Thymus (tissue), 11 donors: ENCODE results near the gene OR6C3. TPM values are rescaled to one million over a fixed set of nuclear protein-coding genes. Genes with fewer than 3 reads are reported as not detected.

Experiments used
- DNase-seq, 9 donors: peaks; one replicate each; pipeline ENCODE4 v3.0.0-alpha.2; 2013; ENCODE audit warnings: low spot score in 9 of 9, low read depth in 6 of 9, missing footprints in 1 of 9
- H3K27ac ChIP-seq, 2 donors: one replicate each; pipeline ENCODE4 v1.5.1; 2013; ENCODE audit warnings: control low read depth in 1 of 2, low read depth in 1 of 2, low read length in 1 of 2, mild to moderate bottlenecking in 1 of 2, moderate library complexity in 1 of 2
- H3K27me3 ChIP-seq, 2 donors: one replicate each; pipeline ENCODE4 v1.5.1; 2013; ENCODE audit warnings: low read length in 1 of 2; ENCODE audit not compliant: control insufficient read depth in 2 of 2, insufficient read depth in 1 of 2
- H3K36me3 ChIP-seq, 2 donors: one replicate each; pipeline ENCODE4 v1.5.1; 2013; ENCODE audit warnings: low read length in 1 of 2, mild to moderate bottlenecking in 1 of 2, moderate library complexity in 1 of 2; ENCODE audit not compliant: control insufficient read depth in 2 of 2, insufficient read depth in 2 of 2
- H3K4me1 ChIP-seq, 2 donors: one replicate each; pipeline ENCODE4 v1.5.1; 2013; ENCODE audit warnings: low read length in 2 of 2; ENCODE audit not compliant: control insufficient read depth in 2 of 2, insufficient read depth in 2 of 2
- H3K4me3 ChIP-seq, 2 donors: one replicate each; pipeline ENCODE4 v1.5.1; 2013; ENCODE audit warnings: low read length in 2 of 2, control low read depth in 1 of 2, mild to moderate bottlenecking in 1 of 2
- H3K9me3 ChIP-seq, 2 donors: one replicate each; pipeline ENCODE4 v1.5.1; 2013; ENCODE audit warnings: low read length in 1 of 2, mild to moderate bottlenecking in 1 of 2; ENCODE audit not compliant: control insufficient read depth in 2 of 2, insufficient read depth in 1 of 2
- WGBS: extraction: QIAGEN DNeasy Blood & Tissue Kit; methylation state at CpG from one replicate; pipeline ENCODE4 v1.1.7; 2013; 5-methylcytosine and 5-hydroxymethylcytosine counted together
- polyA plus RNA-seq: library from polyadenylated mRNA; stranded (reverse); fragments of 200-250 nt; gene quantifications from one replicate; pipeline ENCODE4 v1.2.3, GENCODE V29; 2013
- total RNA-seq: library from RNA; stranded (reverse); fragments of 120-200 nt; gene quantifications from one replicate; pipeline ENCODE4 v1.2.4, GENCODE V29; 2013
- donor health status: healthy.

OR6C3 gene
- total and polyA plus RNA-seq, 2 donors, result not detected

- no peaks in the 10 kb centered on the region for H3K4me1 ChIP-seq
- no peak within 1 kb of the TSS for H3K4me3 ChIP-seq
- H3K36me3 ChIP-seq, result no peaks in the 10 kb centered on the region
- H3K27me3 ChIP-seq, result no peaks in the 10 kb centered on the region
- 92% methylated on average over 4 of the region's 4 CpGs for WGBS
- H3K9me3 ChIP-seq, result no peaks in the 10 kb centered on the region
- no peak for DNase-seq
- no peak within 1 kb of the TSS for H3K27ac ChIP-seq
These were observed 32.1 kb downstream of the OR6C3 start, which contains the start of gene OR6C75 for GRCh38 chr12:55362675-55363074. TSS of gene OR6C75 (plus strand) at chr12:55362975. CDS start at chr12:55365111, 2,136 bp downstream.

- no peaks in the 10 kb centered on the region for H3K9me3 ChIP-seq
- H3K27me3 ChIP-seq, result no peaks in the 10 kb centered on the region
- no peak overlapping the region for H3K4me3 ChIP-seq
- WGBS, result 87% methylated on average over 3 of the region's 3 CpGs
- H3K27ac ChIP-seq, result no peak overlapping the region
- no peaks in the 10 kb centered on the region for H3K36me3 ChIP-seq
- H3K4me1 ChIP-seq, result no peaks in the 10 kb centered on the region
- no peak for DNase-seq
These were observed 34.5 kb downstream of the OR6C3 start for GRCh38 chr12:55365086-55365485.

- Histone ChIP-seq H3K4me1 (no peaks in the 10 kb centered on the region), H3K27me3 (no peaks in the 10 kb centered on the region), H3K27ac (no peak overlapping the region), H3K36me3 (no peaks in the 10 kb centered on the region), H3K9me3 (no peaks in the 10 kb centered on the region), H3K4me3 (no peak overlapping the region)
- DNase-seq, result no peak
- 82% methylated on average over 4 of the region's 4 CpGs for WGBS
These were observed 42.0 kb downstream of the OR6C3 start for GRCh38 chr12:55372521-55372920.

Other genes starting within 250 kb of the OR6C3 start
- gene OR9K2, start 204.3 kb upstream of the OR6C3 start, total RNA-seq, result not detected
- not detected for gene OR9K2, start 204.3 kb upstream of the OR6C3 start, polyA plus RNA-seq
- not detected for gene OR10A7, start 109.7 kb upstream of the OR6C3 start, total RNA-seq
- gene OR10A7, start 109.7 kb upstream of the OR6C3 start, polyA plus RNA-seq, result not detected
- not detected for gene OR6C74, start 86.1 kb upstream of the OR6C3 start, total RNA-seq
- gene OR6C74, start 86.1 kb upstream of the OR6C3 start, polyA plus RNA-seq, result not detected
- not detected for gene OR6C6, start 34.2 kb upstream of the OR6C3 start, total RNA-seq
- not detected for gene OR6C6, start 34.2 kb upstream of the OR6C3 start, polyA plus RNA-seq
- not detected for gene OR6C1, start 16.4 kb upstream of the OR6C3 start, total RNA-seq
- not detected for gene OR6C1, start 16.4 kb upstream of the OR6C3 start, polyA plus RNA-seq
- gene OR6C75, start 32.2 kb downstream of the OR6C3 start, total RNA-seq, result not detected
- gene OR6C75, start 32.2 kb downstream of the OR6C3 start, polyA plus RNA-seq, result not detected
- gene OR6C65, start 69.8 kb downstream of the OR6C3 start, total RNA-seq, result not detected
- gene OR6C65, start 69.8 kb downstream of the OR6C3 start, polyA plus RNA-seq, result 0.02 TPM
- gene OR6C76, start 95.5 kb downstream of the OR6C3 start, total RNA-seq, result not detected
- gene OR6C76, start 95.5 kb downstream of the OR6C3 start, polyA plus RNA-seq, result not detected
- not detected for gene OR6C2, start 113.3 kb downstream of the OR6C3 start, total RNA-seq
- not detected for gene OR6C2, start 113.3 kb downstream of the OR6C3 start, polyA plus RNA-seq
- not detected for gene OR6C70, start 139.4 kb downstream of the OR6C3 start, total RNA-seq
- gene OR6C70, start 139.4 kb downstream of the OR6C3 start, polyA plus RNA-seq, result not detected
- gene OR6C68, start 161.6 kb downstream of the OR6C3 start, total RNA-seq, result not detected
- gene OR6C68, start 161.6 kb downstream of the OR6C3 start, polyA plus RNA-seq, result not detected
- not detected for gene OR6C4, start 218.9 kb downstream of the OR6C3 start, total RNA-seq
- gene OR6C4, start 218.9 kb downstream of the OR6C3 start, polyA plus RNA-seq, result not detected
- not detected for gene OR2AP1, start 241.7 kb downstream of the OR6C3 start, total RNA-seq
- gene OR2AP1, start 241.7 kb downstream of the OR6C3 start, polyA plus RNA-seq, result 0.02 TPM